Measurements from ENCODE around the gene RPN2. TPM values are rescaled to one million over a fixed set of nuclear protein-coding genes. Genes with fewer than 3 reads are reported as not detected.

The RPN2 gene
- 380 and 457 TPM in 2 replicates for total RNA-seq

GRCh38 chr20:37178839-37179682 lies at the start of gene RPN2, which contains the start of gene MROH8:
RPN2 (plus strand) TSS chr20:37179330; CDS start chr20:37179357, 27 bp downstream.
MROH8 (minus strand) TSS chr20:37179548.

GRCh38 chr20:37261714-37262113 lies 82.6 kb downstream of the RPN2 start, which contains the start of gene GHRH:
GHRH (minus strand) TSS chr20:37261814; CDS start chr20:37256889, 4,925 bp downstream.

Other genes with a start within 250 kb of the RPN2 start
- gene SAMHD1, start 227.6 kb upstream of the RPN2 start, total RNA-seq: 58.7 and 62.9 TPM in 2 replicates
- gene RBL1, start 83.3 kb upstream of the RPN2 start, total RNA-seq: 5.8 and 12.1 TPM in 2 replicates
- 0.36 and 1.9 TPM in 2 replicates for gene MROH8, start 218 bp downstream of the RPN2 start, total RNA-seq
- not detected in 2 replicates for gene GHRH, start 82.5 kb downstream of the RPN2 start, total RNA-seq
- gene MANBAL, start 110.3 kb downstream of the RPN2 start, total RNA-seq: 21.8 and 26.2 TPM in 2 replicates
- 18.1 and 20.2 TPM in 2 replicates for gene SRC, start 166.8 kb downstream of the RPN2 start, total RNA-seq